IMR-90 (cell line): ENCODE measurements around the gene RNGTT. TPM values are rescaled to one million over a fixed set of nuclear protein-coding genes. Genes with fewer than 3 reads are reported as not detected.

Source experiments
- ATAC-seq: fragments of 200-7000 bp; cut with Tn5 transposase; 2 replicates; pipeline ENCODE4 v1.9.1; 2020; ENCODE audit warnings: low read depth, mild to moderate bottlenecking, moderate library complexity
- BruUV-seq: library from RNA; stranded (reverse); fragments of 400-500 nt; replicated peaks from 2 replicates; lab custom pipeline; 2021; lab: Mats Ljungman, UMichigan
- CTCF ChIA-PET: fragments of 300-600 bp; formaldehyde crosslinking; extraction: SDS; loops from one replicate; lab custom pipeline; 2021; ENCODE audit warnings: antibody characterized with exemption; lab: Yijun Ruan, JAX
- POLR2A ChIA-PET: fragments of 300-600 bp; sonication (Branson Sonifier 250); formaldehyde crosslinking; loops from one replicate; lab custom pipeline; 2022; ENCODE audit warnings: antibody characterized with exemption; ENCODE audit not compliant: unreplicated experiment; lab: Charles Lee
- DNase-seq: peaks from one replicate; pipeline ENCODE4 v3.0.0; 2013
- H2AFZ ChIP-seq: replicated peaks from 2 replicates; pipeline ENCODE3; 2013; ENCODE audit warnings: low read length, mild to moderate bottlenecking; ENCODE audit not compliant: poor library complexity
- H2AK5ac ChIP-seq: 2 replicates; pipeline ENCODE4 v1.6.1; 2013; ENCODE audit warnings: low read depth, low read length, inconsistent platforms
- H2AK9ac ChIP-seq: replicated peaks from 2 replicates; pipeline ENCODE3; 2013; ENCODE audit warnings: mild to moderate bottlenecking, low read depth, low read length, moderate library complexity; ENCODE audit not compliant: poor library complexity
- H2BK120ac ChIP-seq: 2 replicates; pipeline ENCODE4 v1.6.1; 2013; ENCODE audit warnings: low read depth, low read length, inconsistent platforms
- H2BK15ac ChIP-seq: 3 replicates; pipeline ENCODE4 v1.6.1; 2013; ENCODE audit warnings: low read depth, low read length, inconsistent platforms
- H2BK20ac ChIP-seq: 2 replicates; pipeline ENCODE4 v1.6.1; 2013; ENCODE audit warnings: low read depth, mild to moderate bottlenecking, inconsistent platforms, low read length, moderate library complexity
- H2BK5ac ChIP-seq: 2 replicates; pipeline ENCODE4 v1.6.1; 2013; ENCODE audit warnings: mild to moderate bottlenecking, low read depth, low read length, inconsistent platforms; ENCODE audit not compliant: poor library complexity, severe bottlenecking
- H3K14ac ChIP-seq: replicated peaks from 2 replicates; pipeline ENCODE4 v1.6.1; 2013; ENCODE audit warnings: low read depth, low read length, inconsistent platforms
- H3K18ac ChIP-seq: 2 replicates; pipeline ENCODE4 v1.6.1; 2013; ENCODE audit warnings: low read depth, low read length, control low read depth
- H3K23ac ChIP-seq: 2 replicates; pipeline ENCODE4 v1.6.1; 2013; ENCODE audit warnings: low read depth, low read length, inconsistent platforms
- H3K27ac ChIP-seq: 2 replicates; pipeline ENCODE4 v1.5.1; 2013; ENCODE audit warnings: mild to moderate bottlenecking, control low read depth, low read length; ENCODE audit not compliant: insufficient read depth
- H3K27me3 ChIP-seq: 2 replicates; pipeline ENCODE4 v1.6.1; 2013; ENCODE audit warnings: low read length; ENCODE audit not compliant: control insufficient read depth, insufficient read depth
- H3K36me3 ChIP-seq: 2 replicates; pipeline ENCODE4 v1.6.1; 2013; ENCODE audit warnings: low read length, mixed read lengths; ENCODE audit not compliant: control insufficient read depth, insufficient read depth
- H3K4ac ChIP-seq: 2 replicates; pipeline ENCODE4 v1.6.1; 2013; ENCODE audit warnings: low read depth, low read length, inconsistent platforms
- H3K4me1 ChIP-seq: 2 replicates; pipeline ENCODE4 v1.6.1; 2013; ENCODE audit warnings: low read length, mixed read lengths; ENCODE audit not compliant: control insufficient read depth, insufficient read depth
- H3K4me2 ChIP-seq: 2 replicates; pipeline ENCODE4 v1.6.1; 2013; ENCODE audit warnings: low read depth, mild to moderate bottlenecking, control low read depth, low read length, moderate library complexity
- H3K4me3 ChIP-seq: 2 replicates; pipeline ENCODE4 v1.5.1; 2013; ENCODE audit warnings: low read depth, mild to moderate bottlenecking, control low read depth, low read length, moderate library complexity; ENCODE audit not compliant: insufficient read depth
- H3K56ac ChIP-seq: 2 replicates; pipeline ENCODE4 v1.6.1; 2013; ENCODE audit warnings: low read length, inconsistent platforms; ENCODE audit not compliant: insufficient read depth; ENCODE audit errors: extremely low read depth
- H3K79me1 ChIP-seq, 2 experiments: 2 replicates each; pipeline ENCODE4 v1.6.1; 2013; ENCODE audit warnings: low read length in 2 of 2, inconsistent platforms in 1 of 2, low read depth in 1 of 2
- H3K9ac ChIP-seq: 2 replicates; pipeline ENCODE4 v1.6.1; 2013; ENCODE audit warnings: low read depth, low read length, control low read depth
- H3K9me1 ChIP-seq: 2 replicates; pipeline ENCODE4 v1.6.1; 2013; ENCODE audit warnings: low read length, inconsistent platforms; ENCODE audit not compliant: insufficient read depth
- H3K9me3 ChIP-seq: 2 replicates; pipeline ENCODE4 v1.6.1; 2013; ENCODE audit warnings: low read length; ENCODE audit not compliant: control insufficient read depth, insufficient read depth
- H4K20me1 ChIP-seq: 2 replicates; pipeline ENCODE4 v1.6.1; 2013; ENCODE audit warnings: low read length, inconsistent platforms; ENCODE audit not compliant: insufficient read depth
- H4K5ac ChIP-seq: 2 replicates; pipeline ENCODE4 v1.6.1; 2013; ENCODE audit warnings: mild to moderate bottlenecking, low read depth, low read length, control low read depth
- H4K8ac ChIP-seq, 2 experiments: 2 replicates each; pipeline ENCODE4 v1.6.1; 2013; ENCODE audit warnings: low read depth in 2 of 2, low read length in 2 of 2, control low read depth in 1 of 2, inconsistent platforms in 1 of 2
- H4K91ac ChIP-seq: 2 replicates; pipeline ENCODE4 v1.6.1; 2013; ENCODE audit warnings: low read depth, low read length, inconsistent platforms; ENCODE audit not compliant: insufficient read depth
- CEBPB ChIP-seq: IDR thresholded peaks from 2 replicates; pipeline ENCODE4 v1.6.1; 2012; ENCODE audit warnings: low read depth, low read length, improper control_type of control experiment
- CHD1 ChIP-seq: IDR thresholded peaks from 2 replicates; pipeline ENCODE4 v1.6.1; 2012; ENCODE audit warnings: low read depth, low read length, improper control_type of control experiment
- FOS ChIP-seq: fragments of 150-350 bp; IDR thresholded peaks from 2 replicates; pipeline ENCODE4 v1.6.1; 2016; ENCODE audit warnings: low read depth, low read length
- MAZ ChIP-seq: IDR thresholded peaks from 2 replicates; pipeline ENCODE4 v1.6.1; 2012; ENCODE audit warnings: low read depth, mild to moderate bottlenecking, low read length, improper control_type of control experiment, moderate library complexity, borderline replicate concordance
- MXI1 ChIP-seq: IDR thresholded peaks from 2 replicates; pipeline ENCODE4 v1.6.1; 2012; ENCODE audit warnings: low read depth, mild to moderate bottlenecking, low read length, moderate library complexity, borderline replicate concordance
- RAD21 ChIP-seq: IDR thresholded peaks from 2 replicates; pipeline ENCODE4 v1.6.1; 2012; ENCODE audit warnings: low read length, improper control_type of control experiment
- RFX5 ChIP-seq: IDR thresholded peaks from 2 replicates; pipeline ENCODE4 v1.8.0; 2012; ENCODE audit warnings: low read depth, mild to moderate bottlenecking, low read length, moderate library complexity
- WGBS, 2 experiments: methylation state at CpG; one replicate each; pipeline versions ENCODE4 v1.1.5 to v1.1.7; 2013; ENCODE audit warnings: missing lambda C conversion rate in 2 of 2; ENCODE audit not compliant: insufficient read length in 1 of 2; ENCODE audit errors: extremely low coverage in 2 of 2; 5-methylcytosine and 5-hydroxymethylcytosine counted together
- dilution Hi-C: fragments of 300-500 bp; cut with HindIII; formaldehyde crosslinking; loops from one replicate; pipeline ENCODE4 v1.14.3; 2018; ENCODE audit warnings: low sequenced_read_pairs; ENCODE audit not compliant: unreplicated experiment
- in situ Hi-C: fragments of 300-500 bp; cut with MboI; formaldehyde crosslinking; loops from 3 replicates; pipeline ENCODE4 v1.14.3; 2019; ENCODE audit warnings: low sequenced_read_pairs, inconsistent platforms, mixed read lengths
- intact Hi-C: fragments of 100-400 bp; cut with micrococcal nuclease; formaldehyde crosslinking; loops from 2 replicates; pipeline ENCODE4 v1.10.0; 2022
- polyA plus RNA-seq, 3 experiments: library from polyadenylated mRNA; depleted of rRNA; stranded (reverse); fragments of >200 nt; gene quantifications; 2 replicates each; pipeline ENCODE4 v1.2.3, GENCODE V29; 2012; ENCODE audit warnings: low replicate concordance in 1 of 3
- total RNA-seq: library from RNA; depleted of rRNA; stranded (reverse); fragments of >200 nt; gene quantifications from 2 replicates; pipeline ENCODE4 v1.2.3, GENCODE V29; 2012
- TF ChIP-seq, protein P1 (sequence below): fragments of 150-350 bp; IDR thresholded peaks from 2 replicates; pipeline ENCODE4 v1.6.1; 2016; ENCODE audit warnings: low read depth, mild to moderate bottlenecking, low read length, moderate library complexity, borderline replicate concordance
- TF ChIP-seq, protein P2 (sequence below): fragments of 150-350 bp; IDR thresholded peaks from 2 replicates; pipeline ENCODE4 v1.6.1; 2017; ENCODE audit warnings: mild to moderate bottlenecking, antibody characterized with exemption, low read length, low read depth

RNGTT gene
- total and polyA plus RNA-seq, 2 of the 4 experiments (the other 2 are of a cell fraction), result 5.4 to 21.7 TPM

DNA sequence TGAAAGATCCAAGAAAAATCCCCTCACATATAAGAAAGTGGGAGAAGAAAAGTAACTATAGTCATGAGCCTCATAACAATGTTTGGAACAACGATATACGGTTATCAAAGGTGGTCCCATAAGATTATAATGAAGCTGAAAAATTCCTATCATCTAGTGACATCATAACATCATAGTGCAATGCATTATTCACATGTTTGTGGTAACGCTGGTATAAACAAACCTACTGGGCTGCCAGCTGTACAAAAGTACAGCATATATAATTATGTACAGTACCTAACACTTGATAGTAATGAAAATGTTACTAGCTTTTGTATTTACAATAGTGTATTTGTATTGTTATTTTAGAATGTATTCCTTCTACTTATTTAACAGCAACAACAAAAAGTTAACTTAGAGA, 240.7 kb downstream of the RNGTT start:
- Histone ChIP-seq H2BK120ac (no peak overlapping the region), H2AK5ac (no peak overlapping the region), H3K4me3 (no peak overlapping the region), H4K8ac (no peak overlapping the region), H3K27me3 (no peaks in the 10 kb centered on the region), H3K4ac (no peak overlapping the region), H2AFZ (no peak overlapping the region), H3K9ac (no peak overlapping the region), H4K20me1 (no peaks in the 10 kb centered on the region), H3K9me3 (no peaks in the 10 kb centered on the region), H2BK5ac (no peak overlapping the region), H2BK15ac (no peak overlapping the region), H3K23ac (no peak overlapping the region; the same call in 1 of the 2 replicates), H3K79me1 (peaks cover 4 to 5% of the 10 kb centered on the region in 2 experiments; a peak in 1 of 4 replicates), H3K36me3 (no peaks in the 10 kb centered on the region), H2AK9ac (no peak overlapping the region), H3K4me1 (peaks cover 4% of the 10 kb centered on the region; the same call in 1 of the 2 replicates), H3K14ac (no peak overlapping the region), H4K5ac (peak overlapping the region; percentile 42; the same call in 1 of the 2 replicates), H3K4me2 (peak overlapping the region; percentile 59; the same call in 1 of the 2 replicates), H3K18ac (no peak overlapping the region), H3K56ac (no peak overlapping the region), H2BK20ac (no peak overlapping the region), H3K9me1 (peaks cover 4% of the 10 kb centered on the region; the same call in 1 of the 2 replicates), H3K27ac (no peak overlapping the region), H4K91ac (no peak overlapping the region)
- in situ Hi-C loops (no loop called here), intact Hi-C loops (no loop called here), dilution Hi-C loops (no loop called here)
- ATAC-seq, result peak; percentile 63
- ChIA-PET CTCF (no interaction called here), POLR2A (no interaction called here)
- no TSS peak for BruUV-seq
- DNase-seq, result peak; percentile 70
- no CpG with 5 or more reads among the region's 3 CpGs for WGBS, 2 experiments
- TF ChIP-seq CEBPB, result no peak
- TF ChIP-seq, protein P1, sequence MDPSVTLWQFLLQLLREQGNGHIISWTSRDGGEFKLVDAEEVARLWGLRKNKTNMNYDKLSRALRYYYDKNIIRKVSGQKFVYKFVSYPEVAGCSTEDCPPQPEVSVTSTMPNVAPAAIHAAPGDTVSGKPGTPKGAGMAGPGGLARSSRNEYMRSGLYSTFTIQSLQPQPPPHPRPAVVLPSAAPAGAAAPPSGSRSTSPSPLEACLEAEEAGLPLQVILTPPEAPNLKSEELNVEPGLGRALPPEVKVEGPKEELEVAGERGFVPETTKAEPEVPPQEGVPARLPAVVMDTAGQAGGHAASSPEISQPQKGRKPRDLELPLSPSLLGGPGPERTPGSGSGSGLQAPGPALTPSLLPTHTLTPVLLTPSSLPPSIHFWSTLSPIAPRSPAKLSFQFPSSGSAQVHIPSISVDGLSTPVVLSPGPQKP, result no peak
- TF ChIP-seq RFX5, result no peak
- TF ChIP-seq, protein P2, sequence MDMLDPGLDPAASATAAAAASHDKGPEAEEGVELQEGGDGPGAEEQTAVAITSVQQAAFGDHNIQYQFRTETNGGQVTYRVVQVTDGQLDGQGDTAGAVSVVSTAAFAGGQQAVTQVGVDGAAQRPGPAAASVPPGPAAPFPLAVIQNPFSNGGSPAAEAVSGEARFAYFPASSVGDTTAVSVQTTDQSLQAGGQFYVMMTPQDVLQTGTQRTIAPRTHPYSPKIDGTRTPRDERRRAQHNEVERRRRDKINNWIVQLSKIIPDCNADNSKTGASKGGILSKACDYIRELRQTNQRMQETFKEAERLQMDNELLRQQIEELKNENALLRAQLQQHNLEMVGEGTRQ, result no peak
- TF ChIP-seq FOS, result no peak
- no peak for TF ChIP-seq RAD21
- no peak for TF ChIP-seq MAZ
- no peak for TF ChIP-seq MXI1
- no peak for TF ChIP-seq CHD1
